IMR-90 (cell line): ENCODE results near the gene ABI3. TPM values are rescaled to one million over a fixed set of nuclear protein-coding genes. Genes with fewer than 3 reads are reported as not detected.

Experiments used
- ATAC-seq: fragments of 200-7000 bp; cut with Tn5 transposase; 2 replicates; pipeline ENCODE4 v1.9.1; 2020; ENCODE audit warnings: low read depth, mild to moderate bottlenecking, moderate library complexity
- BruUV-seq: library from RNA; stranded (reverse); fragments of 400-500 nt; replicated peaks from 2 replicates; lab custom pipeline; 2021; lab: Mats Ljungman, UMichigan
- CTCF ChIA-PET: fragments of 300-600 bp; formaldehyde crosslinking; extraction: SDS; loops from one replicate; lab custom pipeline; 2021; ENCODE audit warnings: antibody characterized with exemption; lab: Yijun Ruan, JAX
- POLR2A ChIA-PET: fragments of 300-600 bp; sonication (Branson Sonifier 250); formaldehyde crosslinking; loops from one replicate; lab custom pipeline; 2022; ENCODE audit warnings: antibody characterized with exemption; ENCODE audit not compliant: unreplicated experiment; lab: Charles Lee
- DNase-seq: peaks from one replicate; pipeline ENCODE4 v3.0.0; 2013
- H2AFZ ChIP-seq: replicated peaks from 2 replicates; pipeline ENCODE3; 2013; ENCODE audit warnings: low read length, mild to moderate bottlenecking; ENCODE audit not compliant: poor library complexity
- H2AK5ac ChIP-seq: 2 replicates; pipeline ENCODE4 v1.6.1; 2013; ENCODE audit warnings: low read depth, low read length, inconsistent platforms
- H2AK9ac ChIP-seq: replicated peaks from 2 replicates; pipeline ENCODE3; 2013; ENCODE audit warnings: mild to moderate bottlenecking, low read depth, low read length, moderate library complexity; ENCODE audit not compliant: poor library complexity
- H2BK120ac ChIP-seq: 2 replicates; pipeline ENCODE4 v1.6.1; 2013; ENCODE audit warnings: low read depth, low read length, inconsistent platforms
- H2BK15ac ChIP-seq: 3 replicates; pipeline ENCODE4 v1.6.1; 2013; ENCODE audit warnings: low read depth, low read length, inconsistent platforms
- H2BK20ac ChIP-seq: 2 replicates; pipeline ENCODE4 v1.6.1; 2013; ENCODE audit warnings: low read depth, mild to moderate bottlenecking, inconsistent platforms, low read length, moderate library complexity
- H2BK5ac ChIP-seq: 2 replicates; pipeline ENCODE4 v1.6.1; 2013; ENCODE audit warnings: mild to moderate bottlenecking, low read depth, low read length, inconsistent platforms; ENCODE audit not compliant: poor library complexity, severe bottlenecking
- H3K14ac ChIP-seq: replicated peaks from 2 replicates; pipeline ENCODE4 v1.6.1; 2013; ENCODE audit warnings: low read depth, low read length, inconsistent platforms
- H3K18ac ChIP-seq: 2 replicates; pipeline ENCODE4 v1.6.1; 2013; ENCODE audit warnings: low read depth, low read length, control low read depth
- H3K23ac ChIP-seq: 2 replicates; pipeline ENCODE4 v1.6.1; 2013; ENCODE audit warnings: low read depth, low read length, inconsistent platforms
- H3K27ac ChIP-seq: 2 replicates; pipeline ENCODE4 v1.5.1; 2013; ENCODE audit warnings: mild to moderate bottlenecking, control low read depth, low read length; ENCODE audit not compliant: insufficient read depth
- H3K27me3 ChIP-seq: 2 replicates; pipeline ENCODE4 v1.6.1; 2013; ENCODE audit warnings: low read length; ENCODE audit not compliant: control insufficient read depth, insufficient read depth
- H3K36me3 ChIP-seq: 2 replicates; pipeline ENCODE4 v1.6.1; 2013; ENCODE audit warnings: low read length, mixed read lengths; ENCODE audit not compliant: control insufficient read depth, insufficient read depth
- H3K4ac ChIP-seq: 2 replicates; pipeline ENCODE4 v1.6.1; 2013; ENCODE audit warnings: low read depth, low read length, inconsistent platforms
- H3K4me1 ChIP-seq: 2 replicates; pipeline ENCODE4 v1.6.1; 2013; ENCODE audit warnings: low read length, mixed read lengths; ENCODE audit not compliant: control insufficient read depth, insufficient read depth
- H3K4me2 ChIP-seq: 2 replicates; pipeline ENCODE4 v1.6.1; 2013; ENCODE audit warnings: low read depth, mild to moderate bottlenecking, control low read depth, low read length, moderate library complexity
- H3K4me3 ChIP-seq: 2 replicates; pipeline ENCODE4 v1.5.1; 2013; ENCODE audit warnings: low read depth, mild to moderate bottlenecking, control low read depth, low read length, moderate library complexity; ENCODE audit not compliant: insufficient read depth
- H3K56ac ChIP-seq: 2 replicates; pipeline ENCODE4 v1.6.1; 2013; ENCODE audit warnings: low read length, inconsistent platforms; ENCODE audit not compliant: insufficient read depth; ENCODE audit errors: extremely low read depth
- H3K79me1 ChIP-seq, 2 experiments: 2 replicates each; pipeline ENCODE4 v1.6.1; 2013; ENCODE audit warnings: low read length in 2 of 2, inconsistent platforms in 1 of 2, low read depth in 1 of 2
- H3K9ac ChIP-seq: 2 replicates; pipeline ENCODE4 v1.6.1; 2013; ENCODE audit warnings: low read depth, low read length, control low read depth
- H3K9me1 ChIP-seq: 2 replicates; pipeline ENCODE4 v1.6.1; 2013; ENCODE audit warnings: low read length, inconsistent platforms; ENCODE audit not compliant: insufficient read depth
- H3K9me3 ChIP-seq: 2 replicates; pipeline ENCODE4 v1.6.1; 2013; ENCODE audit warnings: low read length; ENCODE audit not compliant: control insufficient read depth, insufficient read depth
- H4K20me1 ChIP-seq: 2 replicates; pipeline ENCODE4 v1.6.1; 2013; ENCODE audit warnings: low read length, inconsistent platforms; ENCODE audit not compliant: insufficient read depth
- H4K5ac ChIP-seq: 2 replicates; pipeline ENCODE4 v1.6.1; 2013; ENCODE audit warnings: mild to moderate bottlenecking, low read depth, low read length, control low read depth
- H4K8ac ChIP-seq, 2 experiments: 2 replicates each; pipeline ENCODE4 v1.6.1; 2013; ENCODE audit warnings: low read depth in 2 of 2, low read length in 2 of 2, control low read depth in 1 of 2, inconsistent platforms in 1 of 2
- H4K91ac ChIP-seq: 2 replicates; pipeline ENCODE4 v1.6.1; 2013; ENCODE audit warnings: low read depth, low read length, inconsistent platforms; ENCODE audit not compliant: insufficient read depth
- MAZ ChIP-seq: IDR thresholded peaks from 2 replicates; pipeline ENCODE4 v1.6.1; 2012; ENCODE audit warnings: low read depth, mild to moderate bottlenecking, low read length, improper control_type of control experiment, moderate library complexity, borderline replicate concordance
- MXI1 ChIP-seq: IDR thresholded peaks from 2 replicates; pipeline ENCODE4 v1.6.1; 2012; ENCODE audit warnings: low read depth, mild to moderate bottlenecking, low read length, moderate library complexity, borderline replicate concordance
- NFE2L2 ChIP-seq: fragments of 150-350 bp; IDR thresholded peaks from 2 replicates; pipeline ENCODE4 v1.6.1; 2016; ENCODE audit warnings: low read depth, mild to moderate bottlenecking, low read length
- RCOR1 ChIP-seq: IDR thresholded peaks from 2 replicates; pipeline ENCODE4 v1.6.1; 2012; ENCODE audit warnings: mild to moderate bottlenecking, low read length, improper control_type of control experiment; ENCODE audit not compliant: insufficient replicate concordance
- USF2 ChIP-seq: fragments of 150-350 bp; IDR thresholded peaks from 2 replicates; pipeline ENCODE4 v1.6.1; 2017; ENCODE audit warnings: mild to moderate bottlenecking, antibody characterized with exemption, low read length, low read depth
- WGBS, 2 experiments: methylation state at CpG; one replicate each; pipeline versions ENCODE4 v1.1.5 to v1.1.7; 2013; ENCODE audit warnings: missing lambda C conversion rate in 2 of 2; ENCODE audit not compliant: insufficient read length in 1 of 2; ENCODE audit errors: extremely low coverage in 2 of 2; 5-methylcytosine and 5-hydroxymethylcytosine counted together
- dilution Hi-C: fragments of 300-500 bp; cut with HindIII; formaldehyde crosslinking; loops from one replicate; pipeline ENCODE4 v1.14.3; 2018; ENCODE audit warnings: low sequenced_read_pairs; ENCODE audit not compliant: unreplicated experiment
- in situ Hi-C: fragments of 300-500 bp; cut with MboI; formaldehyde crosslinking; loops from 3 replicates; pipeline ENCODE4 v1.14.3; 2019; ENCODE audit warnings: low sequenced_read_pairs, inconsistent platforms, mixed read lengths
- intact Hi-C: fragments of 100-400 bp; cut with micrococcal nuclease; formaldehyde crosslinking; loops from 2 replicates; pipeline ENCODE4 v1.10.0; 2022
- polyA plus RNA-seq, 3 experiments: library from polyadenylated mRNA; depleted of rRNA; stranded (reverse); fragments of >200 nt; gene quantifications; 2 replicates each; pipeline ENCODE4 v1.2.3, GENCODE V29; 2012; ENCODE audit warnings: low replicate concordance in 1 of 3
- total RNA-seq: library from RNA; depleted of rRNA; stranded (reverse); fragments of >200 nt; gene quantifications from 2 replicates; pipeline ENCODE4 v1.2.3, GENCODE V29; 2012

The ABI3 gene
- total and polyA plus RNA-seq, 2 of the 4 experiments (the other 2 are of a cell fraction): 1.1 to 1.2 TPM

GRCh38 chr17:49196520-49196919 is 14.0 kb upstream of the ABI3 start:
- DNase-seq: no peak
- ChIA-PET POLR2A (no interaction called here), CTCF (no interaction called here)
- WGBS, 2 experiments: no CpG with 5 or more reads among the region's 3 CpGs
- dilution Hi-C loops: no loop called here
- ATAC-seq: no peak
- H3K27ac ChIP-seq: no peak overlapping the region
- no peak overlapping the region for H3K23ac ChIP-seq
- H3K14ac ChIP-seq: no peak overlapping the region
- H4K91ac ChIP-seq: no peak overlapping the region
- no peaks in the 10 kb centered on the region for H3K27me3 ChIP-seq
- H3K9me1 ChIP-seq: 0 out of 2 replicates have a peak, but pooled peaks cover 4% of the 10 kb centered on the region
- no TSS peak for BruUV-seq
- H4K20me1 ChIP-seq: peaks cover 3% of the 10 kb centered on the region
- H2AK5ac ChIP-seq: no peak overlapping the region
- no peak overlapping the region for H3K9ac ChIP-seq
- H3K4me2 ChIP-seq: no peak overlapping the region
- no peak overlapping the region for H3K4me3 ChIP-seq
- no peak overlapping the region for H3K18ac ChIP-seq
- no peak overlapping the region for H3K4ac ChIP-seq
- no peak overlapping the region for H2BK120ac ChIP-seq
- H2BK20ac ChIP-seq: no peak overlapping the region
- intact Hi-C loops: loop anchor here (10.0 kb wide), 1 partner anchor 868 kb away; no protein-coding TSS in a partner anchor
- H2BK15ac ChIP-seq: no peak overlapping the region
- TF ChIP-seq MAZ: no peak
- no peak for TF ChIP-seq MXI1
- TF ChIP-seq RCOR1: no peak
- no peak for TF ChIP-seq NFE2L2
- no peak for TF ChIP-seq USF2
- no peak overlapping the region for H2AK9ac ChIP-seq
- H3K36me3 ChIP-seq: no peaks in the 10 kb centered on the region
- no peak overlapping the region for H2BK5ac ChIP-seq
- no peaks in the 10 kb centered on the region for H3K79me1 ChIP-seq
- H2AFZ ChIP-seq: no peak overlapping the region
- no peak overlapping the region for H4K5ac ChIP-seq
- no peak overlapping the region for H3K56ac ChIP-seq
- no peak overlapping the region for H4K8ac ChIP-seq
- no peaks in the 10 kb centered on the region for H3K4me1 ChIP-seq
- no peaks in the 10 kb centered on the region for H3K9me3 ChIP-seq
- in situ Hi-C loops: no loop called here
